PC-9 (cell line): Measurements from ENCODE around the gene ANKS1B.

Source experiments
- EZH2 ChIP-seq: fragments of 200-600 bp; sonication (generic); IDR thresholded peaks from 2 replicates; pipeline ENCODE4 v1.8.0; 2017; ENCODE audit warnings: antibody characterized with exemption, low read depth
- TF ChIP-seq, protein P1 (sequence below): fragments of 200-600 bp; sonication (generic); conservative IDR thresholded peaks from 2 replicates; pipeline ENCODE4 v1.6.1; 2017; ENCODE audit warnings: mixed run types, antibody characterized with exemption, mild to moderate bottlenecking, moderate library complexity

DNA sequence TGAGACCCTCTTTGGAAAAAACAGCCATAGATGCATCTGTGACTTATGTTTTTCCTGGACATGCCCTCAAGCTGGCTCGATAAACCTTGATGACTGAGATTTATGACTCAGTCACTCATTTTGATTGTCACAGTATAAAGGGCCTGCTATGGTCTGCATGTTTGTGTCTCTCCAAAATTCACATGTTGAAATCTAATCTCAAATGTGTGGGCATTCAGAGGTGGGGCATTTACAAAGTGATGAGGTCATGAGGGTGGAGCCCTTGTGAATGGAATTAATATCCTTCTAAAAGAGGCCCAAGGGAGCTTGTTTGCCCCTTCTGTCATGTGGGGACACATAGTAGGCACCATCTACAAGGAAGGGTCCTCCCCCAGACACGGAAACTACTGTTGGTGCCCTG, 966.8 kb downstream of the ANKS1B start:
- TF ChIP-seq, protein P1, sequence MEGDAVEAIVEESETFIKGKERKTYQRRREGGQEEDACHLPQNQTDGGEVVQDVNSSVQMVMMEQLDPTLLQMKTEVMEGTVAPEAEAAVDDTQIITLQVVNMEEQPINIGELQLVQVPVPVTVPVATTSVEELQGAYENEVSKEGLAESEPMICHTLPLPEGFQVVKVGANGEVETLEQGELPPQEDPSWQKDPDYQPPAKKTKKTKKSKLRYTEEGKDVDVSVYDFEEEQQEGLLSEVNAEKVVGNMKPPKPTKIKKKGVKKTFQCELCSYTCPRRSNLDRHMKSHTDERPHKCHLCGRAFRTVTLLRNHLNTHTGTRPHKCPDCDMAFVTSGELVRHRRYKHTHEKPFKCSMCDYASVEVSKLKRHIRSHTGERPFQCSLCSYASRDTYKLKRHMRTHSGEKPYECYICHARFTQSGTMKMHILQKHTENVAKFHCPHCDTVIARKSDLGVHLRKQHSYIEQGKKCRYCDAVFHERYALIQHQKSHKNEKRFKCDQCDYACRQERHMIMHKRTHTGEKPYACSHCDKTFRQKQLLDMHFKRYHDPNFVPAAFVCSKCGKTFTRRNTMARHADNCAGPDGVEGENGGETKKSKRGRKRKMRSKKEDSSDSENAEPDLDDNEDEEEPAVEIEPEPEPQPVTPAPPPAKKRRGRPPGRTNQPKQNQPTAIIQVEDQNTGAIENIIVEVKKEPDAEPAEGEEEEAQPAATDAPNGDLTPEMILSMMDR = no peak
- TF ChIP-seq EZH2 = no peak
